ENCODE data around the gene ACADSB.

DNA sequence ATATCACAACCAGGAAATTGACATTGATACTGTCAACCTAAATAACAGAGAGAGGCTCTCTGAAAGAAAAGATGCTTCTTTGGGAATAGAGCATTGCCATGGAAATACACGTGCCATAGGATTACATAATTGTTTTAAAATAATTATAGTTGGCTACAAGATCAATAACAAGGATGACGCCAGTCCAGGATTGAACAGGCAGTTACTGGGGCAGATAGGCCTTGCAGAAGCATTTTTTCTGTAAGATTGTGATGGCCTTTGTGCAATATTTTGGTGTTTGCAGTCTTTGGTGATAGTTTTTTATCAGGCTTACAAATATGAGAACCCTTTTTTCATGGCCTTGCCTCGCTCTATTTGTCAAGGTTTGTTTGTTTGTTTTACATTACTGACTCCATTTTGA, 10.5 kb downstream of the ACADSB start:
- TF ChIP-seq, protein P1, sequence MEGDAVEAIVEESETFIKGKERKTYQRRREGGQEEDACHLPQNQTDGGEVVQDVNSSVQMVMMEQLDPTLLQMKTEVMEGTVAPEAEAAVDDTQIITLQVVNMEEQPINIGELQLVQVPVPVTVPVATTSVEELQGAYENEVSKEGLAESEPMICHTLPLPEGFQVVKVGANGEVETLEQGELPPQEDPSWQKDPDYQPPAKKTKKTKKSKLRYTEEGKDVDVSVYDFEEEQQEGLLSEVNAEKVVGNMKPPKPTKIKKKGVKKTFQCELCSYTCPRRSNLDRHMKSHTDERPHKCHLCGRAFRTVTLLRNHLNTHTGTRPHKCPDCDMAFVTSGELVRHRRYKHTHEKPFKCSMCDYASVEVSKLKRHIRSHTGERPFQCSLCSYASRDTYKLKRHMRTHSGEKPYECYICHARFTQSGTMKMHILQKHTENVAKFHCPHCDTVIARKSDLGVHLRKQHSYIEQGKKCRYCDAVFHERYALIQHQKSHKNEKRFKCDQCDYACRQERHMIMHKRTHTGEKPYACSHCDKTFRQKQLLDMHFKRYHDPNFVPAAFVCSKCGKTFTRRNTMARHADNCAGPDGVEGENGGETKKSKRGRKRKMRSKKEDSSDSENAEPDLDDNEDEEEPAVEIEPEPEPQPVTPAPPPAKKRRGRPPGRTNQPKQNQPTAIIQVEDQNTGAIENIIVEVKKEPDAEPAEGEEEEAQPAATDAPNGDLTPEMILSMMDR (IDR thresholded peaks at IDR 0.05) = no peak
- TF ChIP-seq EZH2 (IDR thresholded peaks at IDR 0.05) = no peak

All from neural progenitor cell (in vitro differentiated cells).